NCI-H2227 treated with DMSO at 0.1 percent for 48 hours (cell line): ENCODE data around the gene SBF2.

Experiments
- DNase-seq: peaks from one replicate; lab custom pipeline; 2025; lab: John Stamatoyannopoulos, UW

The SBF2 gene

DNA sequence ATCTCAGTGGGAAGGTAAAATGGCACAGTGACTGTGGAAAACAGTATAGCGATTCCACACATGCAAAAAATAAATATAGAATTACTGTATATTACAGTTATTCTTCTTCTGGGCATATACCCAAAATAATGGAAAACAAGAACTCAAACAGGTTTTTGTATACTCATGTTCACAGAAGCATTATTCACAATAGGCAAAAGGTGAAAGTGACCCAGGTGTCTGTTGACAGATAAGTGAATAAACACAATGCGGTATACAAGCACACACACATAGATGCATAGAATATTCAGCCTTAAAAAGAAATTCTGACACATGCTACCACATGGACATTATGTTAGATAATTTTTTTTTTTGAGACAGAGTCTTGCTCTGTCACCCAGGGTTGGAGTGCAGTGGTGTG, 397.1 kb downstream of the SBF2 start:
- DNase-seq, result no peak

DNA sequence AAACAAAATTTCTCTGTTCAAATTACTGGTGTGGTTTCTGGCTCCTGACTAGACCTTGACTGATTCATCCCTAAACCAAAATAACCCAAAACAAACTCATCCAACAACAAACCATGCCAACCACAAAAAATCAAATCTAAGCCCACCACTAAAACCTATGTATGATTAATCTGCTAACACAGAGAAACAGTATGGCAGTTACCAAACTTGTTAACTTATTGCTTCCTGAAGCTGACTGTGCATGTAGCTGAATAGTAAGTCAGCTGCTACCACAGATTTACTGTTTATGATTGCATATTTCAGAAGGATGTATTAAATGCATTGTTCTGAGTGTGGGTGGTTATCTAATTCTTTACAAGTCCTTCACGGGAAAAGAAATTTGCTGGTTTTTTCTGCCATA, 399.0 kb downstream of the SBF2 start:
- no peak for DNase-seq

DNA sequence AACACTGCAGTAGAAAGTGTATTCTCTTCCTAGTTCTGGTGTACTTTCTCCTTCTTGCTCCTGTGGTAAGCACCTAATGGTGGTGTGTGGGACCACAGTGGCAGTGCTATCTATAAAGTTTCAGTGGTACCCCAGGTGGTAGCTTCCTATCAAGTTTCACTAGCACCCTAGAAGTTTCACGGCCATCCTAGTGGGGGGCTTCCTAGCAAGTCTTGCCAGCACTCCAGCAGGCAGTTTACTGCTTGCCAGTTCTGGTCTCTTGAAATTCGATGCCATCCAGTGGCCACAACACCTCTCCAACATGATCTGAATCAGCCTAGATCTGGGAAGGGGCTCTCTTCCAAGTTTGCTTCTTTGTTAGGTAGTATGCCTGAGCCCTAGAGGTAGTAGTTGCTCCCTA, 400.5 kb downstream of the SBF2 start:
- no peak for DNase-seq

DNA sequence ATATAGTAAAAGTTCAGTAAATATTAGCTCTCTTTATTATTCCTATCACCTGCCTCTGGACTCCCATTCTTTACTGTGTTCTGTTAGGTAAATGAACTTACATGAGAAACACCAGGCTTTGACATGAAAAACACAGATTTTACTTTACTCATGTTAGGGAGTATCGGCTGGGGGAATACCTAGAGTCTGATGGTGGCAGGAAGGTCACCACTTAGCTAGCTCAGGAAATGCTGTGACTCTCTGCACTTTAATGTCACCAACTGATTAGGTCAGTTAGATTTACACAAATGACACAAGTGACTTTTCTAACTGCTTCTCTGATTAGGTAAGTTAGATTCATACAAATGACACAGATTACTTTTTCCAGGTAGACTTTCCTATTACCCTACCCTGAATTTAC, 405.1 kb downstream of the SBF2 start:
- no peak for DNase-seq

DNA sequence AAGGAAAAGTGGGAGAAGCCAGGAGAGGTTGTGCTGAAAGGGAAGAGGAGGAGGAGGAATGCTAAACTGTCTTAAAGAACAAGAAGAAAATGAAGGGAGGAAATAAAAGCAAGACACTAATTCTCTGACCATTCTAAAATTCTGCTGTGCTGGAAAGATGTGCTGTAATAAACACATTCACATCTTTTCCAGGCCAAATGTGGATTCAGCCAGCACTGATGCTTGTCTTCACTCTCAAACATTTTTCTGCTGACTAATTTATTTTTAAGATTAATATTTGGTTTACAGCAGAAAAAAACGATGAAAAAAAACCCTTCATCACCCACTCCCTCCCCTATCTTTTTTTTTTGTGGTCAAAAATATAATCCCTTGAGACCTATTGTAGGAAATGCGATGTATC, 406.5 kb downstream of the SBF2 start:
- no peak for DNase-seq

DNA sequence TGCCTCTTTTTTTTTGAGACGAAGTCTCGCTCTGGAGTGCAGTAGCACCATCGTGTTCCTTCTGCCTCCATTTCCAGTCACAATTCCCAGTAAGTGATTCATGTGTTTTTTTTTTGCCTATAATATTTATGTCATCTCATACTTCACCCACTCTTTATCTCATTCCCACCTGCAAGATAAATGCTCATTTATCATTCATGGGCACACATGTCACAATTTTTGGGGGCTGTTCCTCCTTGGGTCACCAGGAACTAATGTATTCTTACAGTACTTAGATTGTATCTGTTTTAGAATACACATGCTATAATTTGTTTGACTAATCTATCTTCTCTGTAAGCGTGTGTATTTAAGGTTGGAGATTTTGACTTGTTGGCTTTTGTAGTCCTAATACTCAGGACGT, 407.4 kb downstream of the SBF2 start:
- DNase-seq, result no peak

DNA sequence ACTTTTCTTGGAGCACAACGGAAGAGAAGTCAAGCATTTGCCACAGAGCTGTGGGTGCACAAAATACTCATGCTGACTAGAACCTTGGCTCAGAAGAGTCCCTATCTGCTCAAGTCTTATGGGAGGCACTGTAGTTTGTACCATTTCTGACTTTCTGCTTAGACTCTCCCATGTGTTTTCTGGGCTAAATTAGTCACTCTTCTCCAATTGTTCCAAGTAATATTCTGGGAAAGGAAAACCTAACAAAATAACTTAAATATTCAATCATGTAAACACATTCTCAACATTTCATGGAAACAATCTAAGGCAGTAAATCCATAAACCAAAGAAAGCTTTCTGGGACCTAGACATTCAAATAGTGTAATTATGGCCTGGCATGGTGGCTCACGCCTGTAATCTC, 409.4 kb downstream of the SBF2 start:
- DNase-seq, result no peak

DNA sequence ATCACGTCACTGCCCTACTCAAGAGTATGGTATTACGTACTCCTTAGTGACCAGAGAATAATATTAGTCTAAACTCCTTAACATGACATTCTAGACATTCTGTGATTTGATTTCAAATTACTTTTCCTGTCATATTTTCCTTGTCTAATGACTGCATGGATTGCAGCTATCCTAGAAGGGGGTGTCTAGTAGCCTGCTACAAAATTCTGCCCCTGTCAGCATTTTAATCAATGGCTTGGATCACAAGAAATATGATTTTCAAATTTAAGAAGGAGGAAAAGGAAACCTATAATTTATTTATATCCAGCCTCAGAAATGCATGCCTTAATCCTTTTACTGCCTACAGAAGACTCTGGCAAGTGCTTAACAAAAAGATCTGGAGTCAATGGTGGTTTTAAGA, 413.4 kb downstream of the SBF2 start:
- no peak for DNase-seq

DNA sequence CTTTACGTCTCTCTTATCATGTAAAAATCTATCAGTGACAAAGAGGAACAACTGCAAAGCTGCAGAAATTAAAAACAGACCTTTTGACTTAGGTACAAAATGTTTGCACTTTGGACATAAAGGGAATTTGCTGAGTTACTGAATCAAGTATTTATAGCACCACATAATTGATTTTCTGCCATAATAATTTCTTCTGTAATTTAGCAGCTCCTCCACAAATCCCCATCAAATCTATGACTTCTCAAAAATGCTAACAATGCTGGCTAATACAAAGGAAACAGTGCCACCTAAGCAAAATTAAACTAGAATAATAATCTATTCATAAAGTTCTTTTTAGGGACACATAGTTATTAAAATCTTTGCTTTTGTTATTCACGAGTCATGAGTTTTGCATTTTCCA, 415.1 kb downstream of the SBF2 start:
- DNase-seq, result no peak

DNA sequence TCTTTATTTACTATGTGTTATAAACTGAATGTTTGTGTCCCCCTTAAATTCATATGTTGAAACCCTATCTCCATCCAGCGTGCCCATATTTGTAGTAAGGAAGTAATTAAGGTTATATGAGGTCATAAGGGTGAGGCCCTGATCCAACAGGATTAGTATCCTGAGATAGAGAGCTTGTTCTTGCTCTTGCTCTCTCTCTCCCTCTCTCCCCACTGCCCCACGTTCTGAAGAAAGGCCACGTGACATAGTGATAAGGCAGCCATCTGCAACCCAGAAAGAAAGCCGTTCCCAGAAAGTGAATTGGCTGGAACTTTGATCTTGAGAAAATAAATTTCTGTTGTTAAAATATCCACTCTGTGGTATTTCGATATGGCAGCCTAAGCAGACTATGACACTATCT, 417.7 kb downstream of the SBF2 start:
- no peak for DNase-seq

DNA sequence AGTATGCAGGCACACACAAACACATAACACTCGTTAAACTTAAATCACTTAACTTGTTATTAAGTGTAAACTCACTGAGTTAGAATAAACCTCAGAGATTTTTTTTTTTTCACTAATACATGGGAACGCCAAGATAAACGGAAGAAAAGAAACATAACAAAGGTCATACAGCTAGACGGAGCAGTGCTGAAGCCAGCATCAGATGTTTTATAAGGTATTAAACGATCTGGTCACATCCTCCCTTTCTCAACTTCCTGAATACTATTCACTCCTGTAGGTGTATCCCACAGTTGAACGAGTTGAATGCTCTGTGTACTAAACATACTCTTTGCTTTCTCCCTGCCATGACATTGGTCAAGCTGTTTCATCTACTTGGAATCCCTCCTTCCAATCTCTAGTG, 418.2 kb downstream of the SBF2 start:
- DNase-seq, result no peak

DNA sequence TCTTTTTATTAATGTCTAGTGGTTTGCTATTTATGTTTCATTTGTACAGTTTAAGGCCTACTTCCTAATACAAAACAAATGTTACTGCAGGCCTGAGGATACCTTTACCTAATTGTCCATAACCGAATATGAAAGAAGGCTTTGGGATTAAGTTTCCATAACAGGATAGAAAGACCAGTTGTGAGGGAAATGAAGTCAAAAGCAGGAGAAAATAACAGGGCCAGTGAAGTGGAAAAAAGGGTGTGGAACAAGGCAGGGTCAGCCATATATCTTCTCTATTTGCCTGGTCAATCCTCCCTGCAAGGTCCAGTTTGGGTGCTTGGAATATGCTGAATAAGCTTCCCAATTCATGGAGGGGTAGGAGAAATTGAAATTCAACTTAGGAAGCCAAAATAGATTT, 418.6 kb downstream of the SBF2 start:
- DNase-seq, result no peak

DNA sequence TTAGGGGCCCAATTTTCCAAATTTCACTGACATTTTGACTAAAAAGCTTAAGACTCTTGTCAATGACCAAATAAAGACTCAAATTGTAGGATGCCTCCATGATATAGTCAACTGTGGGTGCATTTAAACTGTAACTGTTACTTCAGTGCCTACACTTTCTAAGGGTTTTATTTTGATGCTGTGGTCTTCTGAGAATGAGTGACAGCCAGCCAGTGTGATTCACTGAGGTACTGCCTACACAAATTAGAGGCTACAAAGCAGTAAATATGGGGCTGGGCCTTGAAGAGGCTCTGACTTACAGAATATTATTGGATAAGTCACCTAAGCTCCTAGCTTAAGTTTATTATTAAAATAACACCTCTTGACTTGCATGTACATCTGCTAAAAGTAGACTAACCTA, 419.6 kb downstream of the SBF2 start:
- DNase-seq, result peak; percentile 57

DNA sequence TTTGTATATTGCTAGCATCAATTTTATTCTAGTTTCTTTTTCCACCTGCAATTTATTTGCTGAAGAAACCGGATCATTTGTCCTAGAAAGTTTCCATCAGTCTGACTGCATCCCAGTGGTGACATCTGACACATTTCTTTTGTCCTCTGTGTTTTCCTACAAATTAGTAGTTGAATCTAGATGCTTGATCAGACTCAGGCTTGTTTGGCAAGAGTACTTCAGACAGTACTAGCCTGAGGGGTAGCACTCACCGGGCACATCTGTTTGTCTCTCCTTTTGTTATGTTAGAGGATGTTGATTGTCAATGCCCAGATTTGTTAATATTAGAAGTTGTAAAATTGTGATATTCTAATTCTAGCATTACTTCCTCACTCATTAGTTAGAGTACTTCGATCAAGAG, 425.4 kb downstream of the SBF2 start:
- DNase-seq, result no peak

DNA sequence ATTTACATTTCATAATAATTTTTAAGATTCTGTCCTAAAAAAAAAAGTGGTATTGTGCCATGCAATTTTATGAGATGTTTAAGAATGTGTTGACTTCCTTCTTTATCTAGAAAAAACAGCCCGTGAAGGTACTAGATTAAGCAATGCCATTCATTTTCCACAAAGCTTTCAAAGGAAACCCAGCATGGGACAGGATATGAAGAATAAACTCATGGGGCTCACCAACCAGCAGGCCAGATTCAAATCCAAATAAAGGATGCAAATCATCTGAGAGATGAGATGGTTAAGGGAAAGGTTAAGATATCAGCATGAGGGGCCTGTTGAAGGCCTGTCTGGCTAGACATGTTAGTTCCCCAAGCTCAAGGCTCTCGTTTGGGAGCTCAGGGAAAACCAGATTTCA, 431.0 kb downstream of the SBF2 start:
- no peak for DNase-seq

DNA sequence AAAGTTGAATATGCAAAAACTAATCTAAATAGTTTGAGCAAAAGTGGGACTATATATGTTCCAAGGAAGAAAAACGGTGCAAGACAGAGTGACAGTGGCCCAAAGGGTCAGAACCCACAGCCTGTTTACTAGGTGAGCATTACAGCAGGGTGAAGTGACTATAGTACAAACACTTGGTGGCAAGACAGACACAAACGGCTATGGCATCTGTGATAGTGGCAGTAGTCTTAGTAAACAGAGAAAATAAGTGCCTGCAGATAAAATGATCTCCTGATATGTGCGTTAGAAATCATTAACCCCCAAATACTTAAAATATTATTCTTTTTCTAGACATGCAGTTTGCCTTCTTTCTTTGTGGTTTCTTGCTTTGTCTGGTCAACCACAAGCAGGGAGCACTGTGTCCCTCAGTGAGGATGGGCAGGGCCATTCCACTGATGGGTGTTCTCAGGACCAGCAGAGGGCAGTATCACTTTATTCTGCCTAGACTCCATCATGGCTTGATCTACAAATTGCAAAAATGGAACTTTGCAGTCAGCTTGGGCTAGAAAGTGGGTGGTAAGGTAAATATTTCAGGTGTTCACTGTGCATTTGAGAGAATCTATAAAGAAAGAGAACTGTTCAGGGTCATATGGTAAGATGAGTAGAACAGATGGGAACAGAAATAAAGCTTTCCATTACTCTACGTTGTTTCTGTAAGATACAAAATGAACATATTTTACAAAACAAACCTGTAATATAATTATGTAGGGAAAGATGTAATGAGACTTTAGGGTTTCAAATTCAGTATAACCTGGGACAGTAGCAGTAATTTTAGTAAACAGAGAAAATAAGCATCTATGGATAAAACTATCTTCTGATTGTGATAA, 431.9 kb downstream of the SBF2 start:
- peak; percentile 25 for DNase-seq

DNA sequence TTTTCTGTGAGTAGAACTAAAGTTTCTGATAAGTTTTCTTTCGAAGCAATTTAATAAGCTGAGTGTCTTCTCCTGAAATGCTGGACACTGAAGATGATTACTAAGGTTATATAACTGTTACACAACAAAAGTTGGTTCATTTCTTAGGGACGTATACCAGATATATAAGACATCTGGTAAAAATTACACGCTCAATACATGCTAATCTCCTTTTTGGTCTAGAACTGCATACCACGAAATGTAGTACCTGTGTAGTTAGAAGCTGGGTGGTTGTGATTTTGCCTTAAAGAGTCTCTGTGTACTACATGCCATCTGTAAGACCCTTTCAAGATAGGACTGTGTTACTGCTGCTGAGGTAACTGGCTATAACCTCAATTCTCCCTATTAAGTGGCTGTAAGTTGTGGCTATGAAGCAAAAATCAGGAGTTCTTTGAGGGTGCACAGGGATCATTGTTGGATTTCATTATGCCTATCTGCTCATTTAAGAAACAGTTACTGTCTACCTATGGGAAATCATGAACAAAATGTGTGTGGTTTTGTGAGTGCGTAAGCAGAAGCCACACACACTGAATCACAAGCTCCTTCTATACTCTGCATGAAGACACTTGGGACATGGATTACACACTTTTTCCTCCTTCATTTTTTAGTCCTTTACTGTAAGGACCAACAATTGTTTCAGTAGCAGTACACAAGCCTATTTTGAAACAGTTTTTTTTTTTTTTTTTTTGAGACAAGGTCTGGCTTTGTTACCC, 434.3 kb downstream of the SBF2 start:
- no peak for DNase-seq

DNA sequence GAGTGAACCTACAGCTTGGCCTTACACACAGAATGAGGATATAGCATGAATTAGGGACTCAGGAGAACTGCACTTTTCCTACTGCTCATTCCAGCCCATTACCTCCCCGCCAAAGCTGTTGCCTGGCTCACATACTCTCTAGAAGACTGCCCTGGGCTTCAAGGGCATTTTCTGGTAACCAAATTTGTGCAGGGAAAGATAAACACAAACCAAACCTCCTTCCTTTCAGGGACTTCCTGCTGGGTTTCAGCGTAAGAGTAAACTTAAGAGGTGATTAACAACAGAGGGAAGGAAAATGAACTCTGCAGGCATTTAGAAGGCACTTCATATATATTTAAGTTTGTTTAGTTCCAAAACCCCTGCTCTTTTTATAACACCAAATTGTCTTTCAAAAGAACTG, 435.2 kb downstream of the SBF2 start:
- DNase-seq, result peak; percentile 32

DNA sequence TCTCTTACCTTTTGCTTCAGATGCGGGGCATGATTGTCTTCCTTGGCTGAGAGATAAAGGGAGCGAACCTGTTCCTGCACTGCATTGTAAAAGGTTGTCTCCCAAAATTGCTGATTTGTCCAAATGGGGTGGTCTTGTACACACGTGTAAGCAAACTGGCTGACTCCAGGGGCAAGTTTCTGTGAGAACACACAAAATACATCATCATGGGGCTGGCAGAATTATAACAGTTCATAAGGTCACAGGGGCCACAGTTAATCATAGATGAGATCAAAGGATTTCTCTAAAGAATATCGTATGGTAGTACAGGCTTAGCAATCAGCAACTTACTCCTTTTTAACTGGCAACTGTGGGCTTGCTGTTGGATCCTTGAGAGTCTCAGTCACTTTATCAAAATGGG, 435.8 kb downstream of the SBF2 start:
- no peak for DNase-seq

DNA sequence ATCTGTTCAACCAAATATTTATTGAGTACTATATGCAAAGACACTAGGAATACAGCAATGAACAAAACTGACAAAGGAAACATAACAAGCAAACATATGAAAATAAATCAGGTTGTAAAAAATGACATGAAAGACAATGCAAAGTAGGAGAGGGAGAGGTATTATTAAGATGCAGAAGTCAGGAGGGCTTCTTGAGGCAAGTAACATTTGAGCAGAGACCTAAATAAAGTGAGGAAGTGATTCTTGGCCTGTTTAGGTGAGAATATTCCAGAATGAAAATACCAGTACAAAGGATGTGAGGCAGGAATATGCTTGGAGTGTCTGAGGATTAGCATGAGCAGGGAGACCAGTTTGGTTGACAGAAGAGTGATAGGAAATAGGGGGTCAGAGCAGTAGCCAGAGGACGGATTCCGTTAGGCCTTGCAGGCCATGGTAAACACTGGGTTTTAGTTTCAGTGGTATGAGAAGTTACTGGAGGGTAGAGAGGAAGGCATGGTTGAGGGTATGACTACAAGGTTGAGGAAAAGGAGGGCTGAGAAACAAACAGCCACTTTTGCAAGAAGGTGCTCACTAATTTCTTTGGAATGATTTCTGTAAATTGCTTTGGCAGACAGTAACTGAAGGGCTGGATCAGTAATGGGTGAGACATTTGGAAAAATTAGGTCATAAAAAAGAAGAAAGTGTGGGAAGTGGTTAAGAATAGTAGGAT, 438.3 kb downstream of the SBF2 start:
- no peak for DNase-seq

DNA sequence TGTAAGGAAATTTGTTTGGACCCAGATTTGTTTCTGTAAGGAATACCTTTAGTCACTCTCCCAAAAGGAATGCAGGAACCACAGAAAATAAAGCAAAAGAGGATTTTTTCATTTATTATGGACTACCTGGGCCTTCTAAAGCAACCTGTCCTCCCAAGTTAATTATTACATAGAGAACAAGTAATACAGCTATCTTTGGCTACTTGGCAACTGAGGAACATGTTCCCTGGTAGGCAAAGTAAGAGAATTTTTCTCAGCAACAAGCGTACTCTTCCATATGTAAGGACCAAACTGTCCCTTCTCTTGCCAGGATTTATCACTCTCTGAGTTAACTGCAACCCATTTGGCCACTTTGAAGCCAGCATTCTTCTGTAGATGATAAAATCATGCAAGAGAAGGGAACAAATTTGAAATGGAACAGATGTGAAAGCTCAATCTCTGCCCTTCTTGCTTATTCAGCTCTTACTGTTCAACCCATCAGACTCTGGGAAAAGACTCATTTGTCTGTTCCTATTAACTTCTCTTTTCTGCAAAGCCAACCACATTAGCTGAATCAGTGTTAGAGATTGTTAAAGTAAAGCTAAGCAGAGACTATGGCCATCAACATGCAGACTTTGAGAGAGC, 440.0 kb downstream of the SBF2 start:
- no peak for DNase-seq

DNA sequence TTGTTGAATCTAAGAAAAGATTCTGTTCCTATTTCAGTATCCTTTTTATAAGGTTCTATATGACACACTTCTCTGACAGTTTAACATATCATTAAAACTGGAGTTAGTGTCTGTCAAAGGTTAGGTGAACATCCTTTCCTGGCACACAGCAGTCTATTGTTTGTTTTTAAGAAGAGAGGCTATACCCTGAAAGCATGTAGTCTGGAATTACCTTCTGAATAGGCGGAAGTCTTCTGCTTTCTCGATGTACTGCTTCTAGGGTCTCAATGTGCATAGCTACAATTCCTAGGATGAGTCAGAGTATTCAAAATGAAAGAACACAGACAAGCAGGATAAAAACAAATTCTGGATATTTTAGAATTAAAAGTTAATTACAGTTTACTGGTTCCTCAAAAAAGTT, 441.6 kb downstream of the SBF2 start:
- peak; percentile 48 for DNase-seq

DNA sequence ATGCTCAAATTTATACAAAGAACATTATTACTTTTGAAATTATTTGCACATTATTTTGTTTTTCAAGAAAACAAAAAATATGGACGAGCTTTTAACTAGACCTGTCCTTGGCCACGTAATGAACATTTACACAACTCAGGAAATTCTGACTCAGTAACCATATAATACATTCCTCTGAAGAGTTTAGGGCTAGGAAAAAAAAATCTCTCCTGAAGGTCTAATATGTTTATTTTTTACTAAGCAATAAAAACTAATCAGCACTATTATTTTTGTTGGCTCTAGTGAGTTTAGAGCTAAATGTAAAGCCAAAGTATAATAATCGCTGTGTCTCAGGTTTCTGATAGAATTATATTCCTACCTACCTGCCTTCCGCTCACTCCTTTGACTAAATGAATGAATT, 442.7 kb downstream of the SBF2 start:
- DNase-seq, result no peak
